ENCODE measurements around the gene CTSZ. TPM values are rescaled to one million over a fixed set of nuclear protein-coding genes. Genes with fewer than 3 reads are reported as not detected.

The CTSZ gene
- total and polyA plus RNA-seq, 10 of the 15 experiments (the other 5 are each of a cell fraction or from before 2014, with no cell fraction given) = 6.0 to 301 (median 154) TPM

DNA sequence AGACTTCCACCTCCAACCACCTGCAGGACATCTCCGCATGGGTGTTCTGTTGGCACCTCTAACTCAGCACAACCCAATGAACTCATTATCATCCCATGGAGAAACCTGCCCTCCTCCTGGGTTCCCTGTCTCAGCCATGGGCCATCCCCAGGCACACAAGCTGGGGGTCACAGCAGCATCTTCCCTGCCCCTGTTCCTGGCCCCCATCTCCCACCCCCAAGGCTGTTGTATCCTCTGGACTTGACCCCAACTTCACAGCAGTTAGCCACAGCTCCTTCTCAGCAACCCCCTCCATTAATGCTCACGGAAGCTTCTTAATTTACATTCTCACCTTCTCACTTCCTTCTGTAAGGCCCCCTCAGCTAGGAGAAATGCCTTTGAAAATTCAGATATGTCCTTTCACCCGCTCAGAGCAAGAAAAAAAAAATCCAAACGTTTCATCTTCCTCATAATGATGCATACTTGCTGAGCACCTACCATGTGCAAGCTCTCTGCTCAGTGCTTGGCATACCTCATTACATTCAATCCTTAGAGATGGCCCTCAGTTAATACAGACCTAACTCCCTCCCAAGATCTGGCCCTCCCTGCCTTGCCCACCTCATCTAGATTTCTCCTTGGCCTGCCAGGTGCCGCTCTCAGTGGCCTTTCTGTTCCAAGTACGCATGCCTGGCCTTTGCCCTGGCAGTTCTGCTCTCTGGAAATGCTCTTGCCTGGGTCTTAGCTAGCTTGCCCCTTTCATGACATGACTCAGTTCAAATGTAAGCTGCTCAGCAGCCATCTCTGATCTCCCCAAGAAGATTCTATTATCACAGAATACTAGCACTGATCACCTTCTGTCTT, 28.5 kb downstream of the CTSZ start:
- Histone ChIP-seq H3K4me1 (ENCODE audit: control insufficient read depth, insufficient read depth, low read length) (peaks cover 36% of the 10 kb centered on the region), H3K36me3 (ENCODE audit: control insufficient read depth in 2 of 2, insufficient read depth in 2 of 2, low read length in 1 of 2) (no peaks in the 10 kb centered on the region), H3K9me3 (replicated peaks; ENCODE audit: control insufficient read depth, insufficient read depth, low read length) (peaks cover 2% of the 10 kb centered on the region; the same call in 2 of the 3 replicates), H4K20me1 (ENCODE audit: control insufficient read depth, insufficient read depth) (no peaks in the 10 kb centered on the region), H2AFZ (ENCODE audit: control insufficient read depth, low read depth, low read length) (peak overlapping the region; percentile 46), H3K27ac (ENCODE audit: control insufficient read depth, insufficient read depth) (peak overlapping the region; percentile 10), H3K9ac (ENCODE audit: control insufficient read depth, insufficient read depth, low read length) (no peak overlapping the region), H3K4me2 (ENCODE audit: control insufficient read depth, insufficient read depth) (peak overlapping the region; percentile 53), H3K79me2 (ENCODE audit: control insufficient read depth, insufficient read depth, low read length) (peaks cover 24% of the 10 kb centered on the region), H3K4me3 (no peak overlapping the region), H3K27me3 (replicated peaks in 1 of 2; ENCODE audit: control insufficient read depth in 2 of 2, insufficient read depth in 2 of 2, low read length in 1 of 2) (no peaks in the 10 kb centered on the region)
- ChIA-PET CTCF (interaction anchor here (0.7 to 2.0 kb wide), 7 partner anchors 14 to 497 kb away, joined by 3 to 6 read pairs (median 3); partner anchors contain the start of gene ATP5F1E), POLR2A (interaction anchor here (1.0 to 2.5 kb wide), 6 partner anchors 16 to 94 kb away, joined by 3 to 11 read pairs (median 4); partner anchors contain the start of gene ATP5F1E), SMC1A (ENCODE audit: uncharacterized antibody, unreplicated experiment) (interaction anchor here (0.7 to 3.0 kb wide), 8 partner anchors 8 to 799 kb away, joined by 3 to 16 read pairs (median 4); no protein-coding TSS in a partner anchor), RAD21 (ENCODE audit: unreplicated experiment) (interaction anchor here (0.5 to 3.8 kb wide), 12 partner anchors 15 to 516 kb away, joined by 3 to 25 read pairs (median 4); partner anchors contain the start of gene STX16)
- WGBS (ENCODE audit: insufficient coverage, insufficient replicate concordance, low lambda C conversion rate, missing lambda C conversion rate) = 56% methylated on average over 6 of the region's 6 CpGs
- BruUV-seq (replicated peaks) = no TSS peak
- TF ChIP-seq SPI1 (IDR thresholded peaks at IDR 0.05; ENCODE audit: borderline replicate concordance, insufficient read depth, low read depth, low read length) = peak; percentile 36; the same call in 1 of the 2 replicates
- TF ChIP-seq, protein P1, sequence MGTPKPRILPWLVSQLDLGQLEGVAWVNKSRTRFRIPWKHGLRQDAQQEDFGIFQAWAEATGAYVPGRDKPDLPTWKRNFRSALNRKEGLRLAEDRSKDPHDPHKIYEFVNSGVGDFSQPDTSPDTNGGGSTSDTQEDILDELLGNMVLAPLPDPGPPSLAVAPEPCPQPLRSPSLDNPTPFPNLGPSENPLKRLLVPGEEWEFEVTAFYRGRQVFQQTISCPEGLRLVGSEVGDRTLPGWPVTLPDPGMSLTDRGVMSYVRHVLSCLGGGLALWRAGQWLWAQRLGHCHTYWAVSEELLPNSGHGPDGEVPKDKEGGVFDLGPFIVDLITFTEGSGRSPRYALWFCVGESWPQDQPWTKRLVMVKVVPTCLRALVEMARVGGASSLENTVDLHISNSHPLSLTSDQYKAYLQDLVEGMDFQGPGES (IDR thresholded peaks at IDR 0.05) = no peak
- FAIRE-seq = no peak
- ATAC-seq = no peak
- in situ Hi-C loops (cut with MboI) (no loop called here), intact Hi-C loops (cut with micrococcal nuclease; ENCODE audit: unreplicated experiment) (loop anchor here (2.0 kb wide), 1 partner anchor 72 kb away; no protein-coding TSS in a partner anchor)
- DNase-seq (ENCODE audit: low read depth, low spot score) = no peak

Measured in GM12878 (cell line).